ENCODE data around the gene ELFN2.
"Not testable (repeated sequence)": the region's sequence is repeated elsewhere in the genome, so short reads cannot be mapped to it uniquely, and the experiment has no call there.

Gene ELFN2

DNA sequence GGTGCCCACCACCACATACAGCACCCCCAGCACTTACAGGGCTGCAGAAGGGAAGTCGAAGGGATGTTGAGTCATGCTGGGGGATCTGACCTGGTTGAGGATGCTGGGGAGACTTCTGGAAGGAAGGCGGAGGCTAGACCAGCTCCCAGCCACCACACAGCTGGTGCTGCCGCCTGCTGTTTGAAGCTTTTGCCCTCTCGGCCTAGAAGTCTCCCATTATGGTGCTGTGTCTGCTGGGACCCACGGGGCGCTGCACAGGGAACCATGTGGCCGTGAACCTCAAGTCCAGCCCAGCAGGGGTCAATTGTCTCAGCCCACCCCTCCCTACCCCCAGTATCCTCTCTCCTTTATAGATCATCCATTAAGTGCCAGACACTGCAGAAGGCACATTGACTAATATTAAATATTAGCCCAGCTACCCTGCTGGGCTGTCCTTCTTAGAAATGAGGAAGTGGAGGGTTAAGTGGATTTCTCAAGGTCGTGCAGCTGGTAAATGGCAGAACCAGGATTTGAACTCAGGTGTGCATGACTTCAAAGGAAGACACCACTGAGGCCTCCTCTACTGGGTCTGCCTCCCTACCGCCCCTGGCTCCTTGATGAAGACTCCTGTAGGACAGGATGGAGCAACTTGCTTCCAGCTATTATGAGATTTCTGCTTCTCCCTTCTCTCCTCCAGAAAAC lies 95.3 kb downstream of the ELFN2 start:
- no peak for DNase-seq

DNA sequence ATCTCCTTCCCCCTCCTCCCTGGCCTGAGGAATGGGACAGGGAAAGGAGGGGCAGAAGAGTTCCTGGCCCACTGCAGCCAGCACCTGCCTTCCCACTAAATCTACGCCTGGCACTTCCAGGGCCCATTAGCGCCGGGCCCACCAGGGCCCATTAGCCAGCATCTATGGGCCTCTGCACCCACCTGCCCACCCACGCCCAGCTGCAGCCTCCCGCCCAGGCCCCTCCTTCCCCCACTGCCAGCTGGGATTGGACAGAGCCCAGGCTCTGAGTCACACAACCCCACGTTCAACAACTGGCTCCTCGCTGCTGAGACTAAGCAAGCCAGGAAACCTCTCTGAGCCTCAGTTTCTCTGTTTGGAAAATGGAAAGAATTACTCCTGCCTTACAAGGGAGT lies 96.2 kb downstream of the ELFN2 start:
- no peak for DNase-seq

DNA sequence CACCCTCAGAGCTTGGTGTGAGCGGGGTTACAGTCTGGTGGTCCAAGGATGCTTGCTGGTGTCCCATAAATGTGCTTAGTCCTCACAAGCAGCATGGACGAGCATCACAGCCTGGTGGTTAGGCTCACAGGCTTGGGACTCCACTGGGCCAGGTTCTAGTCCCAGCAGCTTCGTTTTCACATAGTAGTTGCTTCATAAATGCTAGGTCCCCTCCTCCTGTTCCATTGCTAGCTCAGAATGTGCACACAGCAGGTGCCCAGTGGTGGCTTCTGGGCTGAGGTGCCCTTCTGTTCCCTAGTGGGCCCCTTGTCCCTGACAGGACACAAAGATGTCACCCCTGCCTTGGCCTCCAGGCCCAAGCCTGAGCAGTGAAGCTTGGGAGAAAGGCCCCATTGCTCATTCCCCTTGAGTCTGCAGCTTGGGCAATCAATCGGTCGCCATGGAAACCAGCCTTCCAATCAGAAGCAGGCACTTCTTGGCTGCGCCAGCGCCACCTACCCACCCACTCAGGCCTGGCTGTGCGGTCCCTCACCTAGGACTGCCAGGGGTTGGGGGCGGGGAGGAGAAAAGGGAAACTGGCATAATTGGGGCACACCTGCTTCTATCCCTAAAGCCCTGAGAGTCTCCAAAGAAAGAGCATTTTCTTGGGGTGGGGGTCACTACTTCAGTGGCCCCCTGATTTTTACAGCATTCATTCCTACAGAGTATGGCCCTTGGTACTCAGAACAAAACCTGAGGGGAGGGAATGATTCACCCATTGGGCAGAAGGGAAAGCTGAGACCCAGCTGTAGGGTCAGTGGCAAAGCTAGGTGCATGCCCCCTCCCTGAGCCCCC lies 96.9 kb downstream of the ELFN2 start:
- DNase-seq, result peak; percentile 44

DNA sequence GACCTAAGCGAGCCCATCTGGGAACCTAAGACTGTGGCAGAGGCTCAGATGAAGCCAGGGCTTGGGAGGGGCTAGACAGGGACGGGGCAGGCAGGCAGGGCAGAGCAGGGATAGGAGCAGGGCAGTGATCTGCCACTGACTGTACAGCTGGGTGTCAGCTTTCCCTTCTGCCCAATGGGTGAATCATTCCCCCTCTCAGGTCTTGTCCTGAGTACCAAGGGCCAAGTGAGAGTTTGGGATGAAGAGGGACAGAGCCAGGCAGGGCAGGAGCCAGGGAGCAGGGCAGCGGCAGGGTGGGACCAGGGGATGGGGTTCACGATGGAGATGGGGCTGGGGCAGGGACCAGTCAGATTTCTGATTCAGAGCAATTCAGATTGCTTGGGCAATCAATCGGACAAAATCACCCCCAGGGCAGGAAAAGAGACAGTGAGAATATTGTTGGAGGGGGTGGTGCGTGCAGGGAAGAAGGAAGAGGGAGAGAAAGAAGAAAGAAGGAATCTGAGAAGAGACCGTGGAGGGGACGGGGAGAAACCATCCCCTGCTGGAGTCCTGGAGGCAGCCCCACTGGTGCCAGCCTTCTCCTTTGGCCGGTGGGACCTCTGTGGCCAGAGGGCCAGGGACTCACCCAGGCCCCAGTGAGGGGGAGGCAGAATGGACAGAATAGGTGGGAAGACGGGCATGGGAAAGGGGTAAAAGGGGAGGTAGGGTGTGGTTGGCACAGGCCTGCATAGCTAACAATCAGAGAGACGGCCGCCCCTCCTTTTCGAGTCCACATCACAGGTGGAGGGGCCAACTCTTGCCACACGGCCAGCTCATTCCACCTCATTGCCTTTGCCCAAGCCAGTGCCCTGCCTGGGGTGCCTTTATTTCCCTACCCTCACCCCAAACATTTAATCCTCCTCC lies 97.8 kb downstream of the ELFN2 start:
- no peak for DNase-seq

DNA sequence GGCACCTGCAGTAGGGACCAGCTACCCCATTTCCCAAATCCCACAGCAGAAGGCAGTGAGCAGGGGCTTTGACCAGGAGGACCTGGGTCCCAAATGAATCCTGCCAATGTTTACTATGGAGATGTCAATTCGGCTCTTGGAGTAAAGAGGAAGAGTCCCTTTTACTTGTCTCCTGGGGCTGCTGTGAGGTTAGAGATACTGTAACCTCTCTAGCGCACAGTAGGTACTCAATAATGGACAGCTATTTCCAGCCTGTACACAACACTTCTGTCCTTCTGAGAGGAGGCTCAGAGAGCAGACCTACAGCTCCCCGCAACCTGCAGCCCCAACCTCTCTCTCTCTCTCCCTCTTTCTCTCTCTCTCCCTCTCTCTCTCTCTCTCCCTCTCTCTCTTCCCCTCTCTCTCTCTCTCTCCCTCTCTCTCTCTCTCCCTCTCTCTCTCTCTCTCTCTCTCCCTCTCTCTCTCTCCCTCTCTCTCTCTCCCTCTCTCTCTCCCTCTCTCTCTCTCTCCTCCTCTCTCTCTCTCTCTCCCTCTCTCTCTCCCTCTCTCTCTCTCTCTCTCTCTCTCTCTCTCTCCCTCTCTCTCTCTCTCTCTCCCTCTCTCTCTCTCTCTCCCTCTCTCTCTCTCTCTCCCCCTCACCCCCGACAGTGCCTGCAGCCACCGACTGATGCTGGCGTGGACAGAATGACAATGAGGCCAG lies 98.6 kb downstream of the ELFN2 start:
- not testable (repeated sequence) for DNase-seq

DNA sequence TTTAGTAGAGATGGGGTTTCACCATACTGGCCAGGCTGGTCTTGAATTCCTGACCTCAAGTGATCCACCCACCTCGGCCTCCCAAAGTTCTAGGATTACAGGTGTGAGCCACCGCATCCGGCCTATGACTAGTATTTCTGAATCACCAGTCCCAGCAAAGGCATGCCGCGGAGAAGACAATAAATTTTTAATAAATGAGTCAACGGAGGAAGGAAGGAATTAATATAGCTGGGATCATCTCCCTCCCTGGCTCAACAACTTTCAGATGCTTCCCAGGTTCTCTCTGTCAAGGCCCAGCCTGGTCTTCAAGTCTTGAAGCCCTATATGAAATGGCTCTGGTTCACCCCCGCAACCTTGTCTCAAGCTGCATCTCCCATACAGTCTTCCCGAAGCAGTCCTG lies 99.3 kb downstream of the ELFN2 start:
- no peak for DNase-seq

DNA sequence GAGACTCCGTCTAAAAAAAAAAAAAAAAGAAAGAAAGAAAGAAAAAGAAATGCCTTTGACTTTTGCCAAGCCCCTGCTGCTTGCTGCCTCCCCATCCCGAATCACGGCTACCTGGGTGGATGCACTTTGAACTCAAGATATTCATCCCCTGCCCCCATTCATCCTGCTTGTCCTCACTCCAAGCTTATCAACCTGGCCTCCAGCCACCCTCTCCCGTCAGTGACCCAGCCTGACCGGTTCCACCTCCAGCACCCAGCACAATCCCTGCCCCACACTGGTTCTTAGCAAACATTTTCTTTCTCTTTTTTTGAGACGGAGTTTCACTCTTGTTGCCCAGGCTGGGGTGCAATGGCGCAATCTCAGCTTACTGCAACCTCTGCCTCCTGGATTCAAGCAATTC lies 100.6 kb downstream of the ELFN2 start:
- no peak for DNase-seq

DNA sequence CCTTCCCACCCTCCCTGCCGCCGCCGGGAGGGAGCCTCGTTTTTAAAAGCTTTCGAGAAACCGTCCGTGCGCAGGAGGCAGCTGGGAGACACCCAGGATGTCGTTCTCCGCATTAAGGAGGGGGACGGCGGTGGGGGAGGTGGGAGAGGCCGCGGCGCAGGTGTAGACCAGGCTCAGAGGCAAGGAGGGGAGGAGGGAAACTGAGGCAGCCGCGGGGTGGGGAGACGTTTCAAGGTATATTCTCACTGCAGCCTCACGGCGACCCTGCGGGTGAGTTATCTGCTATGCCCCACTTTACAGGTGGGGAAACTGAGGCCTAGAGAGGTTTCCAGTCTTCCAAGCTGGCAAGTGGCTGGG lies 102.3 kb downstream of the ELFN2 start:
- no peak for DNase-seq

DNA sequence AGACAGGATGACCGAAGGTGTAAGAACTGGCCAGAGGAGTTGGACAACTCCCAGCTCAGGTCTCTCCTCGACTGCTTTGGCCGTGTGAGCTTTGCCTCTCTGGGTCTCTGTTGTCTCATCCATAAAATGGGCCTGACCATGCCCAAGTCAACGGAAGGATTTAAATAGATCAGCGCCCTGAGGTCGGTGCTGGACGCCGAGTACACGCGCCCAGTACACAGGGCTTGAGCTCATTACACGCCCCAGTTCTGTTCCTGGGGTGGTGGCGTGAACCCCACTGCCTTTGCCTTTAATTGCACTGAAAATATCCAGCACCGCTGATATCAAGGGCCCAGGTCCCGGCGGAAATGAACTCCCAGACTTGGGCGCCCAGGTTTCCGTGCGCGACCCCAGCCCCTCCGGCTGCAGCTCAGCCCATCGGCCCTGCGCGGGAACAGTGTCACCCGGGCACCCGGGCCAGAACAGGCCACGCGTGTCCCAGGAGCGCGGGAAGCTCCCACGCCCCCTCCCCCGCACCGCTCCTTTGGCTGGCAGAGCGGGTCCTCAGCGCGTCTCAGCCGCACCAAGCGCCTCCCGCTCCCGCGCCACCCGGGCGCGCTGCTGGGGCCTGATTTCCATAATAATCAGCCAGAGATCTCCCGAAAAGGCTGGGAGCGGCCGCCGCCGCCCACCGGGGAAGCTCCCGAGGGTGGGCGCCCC lies 102.8 kb downstream of the ELFN2 start:
- DNase-seq, result no peak

DNA sequence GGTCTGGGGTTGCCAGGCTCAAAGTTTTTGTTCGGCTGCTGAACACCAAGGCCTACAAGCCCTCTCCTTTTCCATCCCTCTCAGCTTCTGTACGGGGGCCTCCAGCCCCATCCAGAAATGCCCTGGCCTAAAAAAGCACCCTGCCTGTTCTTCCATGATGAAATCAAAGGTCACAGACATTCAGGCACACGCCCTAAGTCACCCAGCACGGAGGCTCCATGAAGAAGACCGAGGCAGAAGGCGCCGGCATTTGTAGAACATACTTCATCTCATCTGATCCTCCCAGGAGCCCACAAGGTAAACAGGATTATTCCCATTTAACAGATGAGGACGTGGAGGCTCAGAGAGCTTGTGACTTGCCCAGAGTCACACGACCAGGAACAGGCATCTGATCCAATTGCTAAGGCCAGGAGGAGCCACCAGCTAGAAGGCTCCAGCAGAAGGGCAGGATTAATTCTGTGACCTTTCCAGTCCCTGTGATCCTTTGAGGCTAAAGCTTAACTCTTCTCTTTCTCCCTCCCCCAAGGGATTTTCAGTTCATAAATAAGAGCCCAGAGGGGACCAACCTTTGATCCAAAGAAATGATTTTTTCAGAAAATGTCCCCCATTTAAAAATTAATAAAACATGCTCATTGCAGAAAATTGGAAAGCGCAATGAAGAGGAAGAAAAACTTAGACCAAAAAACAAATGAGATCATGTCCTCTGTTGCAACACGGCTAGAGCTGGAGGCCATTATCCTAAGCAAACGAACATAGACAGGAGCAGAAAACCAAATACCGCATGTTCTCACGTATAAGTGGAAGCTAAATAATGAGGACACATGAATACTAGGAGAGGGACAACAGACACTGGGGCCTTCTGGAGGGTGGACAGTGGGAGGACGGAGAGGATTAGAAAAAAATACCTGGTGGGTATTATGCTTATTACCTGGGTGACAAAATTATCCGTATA lies 106.3 kb downstream of the ELFN2 start:
- DNase-seq, result no peak

DNA sequence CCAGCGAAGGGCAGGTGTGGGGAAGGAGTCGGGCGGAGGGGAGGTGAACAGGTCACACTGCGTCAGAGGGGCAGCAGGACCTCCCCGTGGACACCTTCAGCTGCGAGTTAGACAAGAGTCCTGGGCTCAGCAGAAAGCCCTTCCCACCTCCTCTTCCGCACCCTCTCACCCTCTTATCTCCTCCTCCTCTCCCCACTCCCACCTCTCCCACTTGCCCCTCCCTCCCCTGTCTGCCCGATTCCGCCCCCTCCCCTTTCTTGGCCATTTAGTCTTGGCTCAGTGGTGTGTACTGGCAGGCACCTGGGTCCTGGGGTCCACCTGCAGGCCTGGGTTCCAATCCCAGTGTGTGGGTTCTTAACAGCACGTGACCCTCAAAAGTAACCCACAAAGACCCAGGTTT lies 107.8 kb downstream of the ELFN2 start:
- DNase-seq, result no peak

DNA sequence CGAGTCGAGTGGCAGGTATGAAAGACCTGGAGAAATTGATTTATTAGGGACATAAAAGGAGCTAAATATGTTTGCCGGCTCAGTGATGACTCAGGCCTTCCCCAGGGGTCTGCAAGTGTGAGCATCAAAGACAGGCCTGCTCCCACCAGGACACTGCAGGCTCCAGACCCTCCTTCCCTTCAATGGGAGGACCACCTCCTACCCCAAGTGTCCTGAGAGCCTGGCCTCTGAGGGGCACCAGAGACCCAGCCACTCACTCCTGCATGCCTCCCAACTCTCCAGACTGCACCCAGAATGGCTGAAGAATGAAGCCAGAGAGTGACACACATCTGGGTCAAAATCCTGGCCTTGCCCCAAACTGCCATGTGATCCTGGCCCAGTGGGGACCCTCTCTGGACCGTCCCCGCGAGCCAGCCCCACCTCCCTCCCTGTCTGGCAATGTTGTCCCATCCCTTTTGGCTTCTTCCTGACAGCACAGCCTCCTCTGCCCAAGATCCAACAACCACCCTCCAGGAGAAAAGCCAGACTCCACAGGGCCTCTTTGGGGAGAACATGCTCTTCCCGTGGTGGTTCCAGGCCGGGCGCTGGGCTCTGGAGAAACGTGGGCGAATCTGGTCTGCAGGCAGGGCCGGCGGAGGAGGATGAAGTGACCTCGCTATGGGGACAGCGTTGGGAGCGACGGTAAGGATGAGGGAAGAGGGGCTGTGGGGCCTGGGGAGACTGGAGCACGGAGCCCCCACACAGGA lies 108.7 kb downstream of the ELFN2 start:
- DNase-seq, result no peak
